T-helper 1 cell treated with Interleukin-12 subunit alpha and Interleukin-12 subunit beta and Interleukin-4 antibody, amounts not matched to agents 30 μg/mL and 1 μg/mL, for 36 hours (primary cell): ENCODE measurements around the gene AKAP14.
"Not testable (repeated sequence)": the region's sequence is repeated elsewhere in the genome, so short reads cannot be mapped to it uniquely, and the experiment has no call there.

Experiments used
- H3K27ac Mint-ChIP-seq: one replicate; pipeline ENCODE4 v1.8.0; 2021; ENCODE audit warnings: mild to moderate bottlenecking, mixed read lengths
- H3K27me3 Mint-ChIP-seq: one replicate; pipeline ENCODE4 v1.8.0; 2021; ENCODE audit warnings: low read depth, mixed read lengths
- H3K36me3 Mint-ChIP-seq: one replicate; pipeline ENCODE4 v1.8.0; 2021; ENCODE audit warnings: low read depth, mixed read lengths
- H3K4me1 Mint-ChIP-seq: one replicate; pipeline ENCODE4 v1.8.0; 2021; ENCODE audit warnings: low read depth, mixed read lengths
- H3K4me3 Mint-ChIP-seq: one replicate; pipeline ENCODE4 v1.8.0; 2021; ENCODE audit warnings: mild to moderate bottlenecking, moderate library complexity, mixed read lengths
- H3K9me3 Mint-ChIP-seq: one replicate; pipeline ENCODE4 v1.8.0; 2021; ENCODE audit warnings: mixed read lengths

The AKAP14 gene

DNA sequence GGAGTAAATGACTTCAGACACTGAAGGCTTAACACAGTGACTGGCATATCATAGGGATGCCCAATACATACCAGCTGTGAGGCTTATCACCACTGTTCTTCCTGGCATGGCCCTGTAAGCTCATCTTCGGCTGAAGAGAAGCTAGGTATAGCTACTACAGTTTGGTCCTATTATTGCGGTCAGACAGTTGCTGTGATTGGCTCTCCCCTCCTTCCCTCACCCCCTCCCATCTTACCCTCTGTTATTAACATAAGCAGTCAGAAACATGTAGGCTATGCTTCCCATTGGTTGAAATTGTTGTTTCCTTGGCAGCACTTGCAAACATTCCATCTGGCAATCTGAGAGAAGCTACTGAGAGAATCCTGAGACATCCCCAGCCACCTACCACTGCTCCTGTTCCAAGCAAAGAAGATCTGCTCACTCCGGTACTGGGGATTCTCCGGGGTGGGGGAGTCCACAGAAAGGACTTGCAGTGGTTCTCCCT is at the start of gene AKAP14:
Gene AKAP14, plus strand, starts transcription at position 51 of the 484 bp plus-strand sequence. CDS start 7,331 bp downstream, outside the sequence.
- H3K36me3 Mint-ChIP-seq, result no peaks in the 10 kb centered on the region
- no peaks in the 10 kb centered on the region for H3K4me1 Mint-ChIP-seq
- no peak within 1 kb of the TSS for H3K4me3 Mint-ChIP-seq
- no peaks in the 10 kb centered on the region for H3K27me3 Mint-ChIP-seq
- no peak within 1 kb of the TSS for H3K27ac Mint-ChIP-seq
- H3K9me3 Mint-ChIP-seq, result no peaks in the 10 kb centered on the region

GRCh38 chrX:119852382-119853353 is 43.0 kb upstream of the AKAP14 start, which contains the start of gene UPF3B:
Gene UPF3B (minus strand): TSS chrX:119852963. CDS start chrX:119852928, 35 bp downstream.
- Mint-ChIP-seq H3K27ac (peak within 1 kb of the TSS; percentile 99), H3K4me3 (peak within 1 kb of the TSS; percentile 99), H3K36me3 (peaks cover 5% of the 10 kb centered on the region), H3K9me3 (no peaks in the 10 kb centered on the region), H3K4me1 (peaks cover 16% of the 10 kb centered on the region), H3K27me3 (no peaks in the 10 kb centered on the region)

DNA sequence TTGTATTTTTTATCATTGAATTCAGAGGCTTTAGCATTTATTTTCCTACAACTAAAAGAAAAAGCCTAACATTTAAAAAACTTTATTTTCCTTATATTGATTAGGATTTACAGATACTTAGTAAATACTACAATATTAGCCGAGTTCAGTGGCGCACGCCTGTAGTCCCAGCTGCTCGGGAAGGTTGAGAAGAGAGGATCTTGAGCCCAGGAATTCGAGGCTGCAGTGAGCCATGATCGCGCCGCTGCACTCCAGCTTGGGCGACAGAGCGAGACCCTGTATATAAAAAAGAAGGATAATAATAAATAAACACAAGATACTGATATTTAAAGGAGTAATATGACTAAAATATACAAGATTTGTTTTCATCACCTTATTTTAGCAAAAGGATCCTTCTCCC is 42.2 kb upstream of the AKAP14 start:
- Mint-ChIP-seq H3K4me1 (peaks cover 18% of the 10 kb centered on the region), H3K4me3 (peak overlapping the region; percentile 99), H3K36me3 (peaks cover 5% of the 10 kb centered on the region), H3K27me3 (no peaks in the 10 kb centered on the region), H3K9me3 (no peaks in the 10 kb centered on the region), H3K27ac (peak overlapping the region; percentile 99)

DNA sequence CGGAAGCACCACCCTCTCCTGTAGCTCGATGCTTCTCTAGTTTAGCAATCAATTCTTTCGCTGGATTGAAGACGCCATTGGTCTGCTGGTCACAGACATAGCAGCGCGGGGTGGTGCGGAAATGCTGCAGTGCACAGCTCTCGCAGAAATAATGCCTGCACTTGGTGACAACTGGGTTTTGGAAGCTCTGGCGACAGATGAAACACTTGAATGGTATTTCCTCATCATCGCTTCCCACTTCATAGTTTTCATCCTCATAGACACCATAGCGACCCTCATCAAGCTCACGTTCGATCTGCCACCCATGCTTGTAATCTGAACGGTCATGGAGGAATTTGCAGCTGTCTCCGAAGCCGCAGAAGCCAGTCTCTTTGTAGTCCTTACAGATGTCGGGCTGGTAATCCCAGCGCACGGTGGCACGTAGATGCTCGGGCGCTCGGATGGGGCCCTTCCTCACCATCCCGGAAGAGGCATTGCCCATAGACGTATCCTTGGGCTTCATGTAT is 25.0 kb upstream of the AKAP14 start:
- no peaks in the 10 kb centered on the region for H3K27me3 Mint-ChIP-seq

DNA sequence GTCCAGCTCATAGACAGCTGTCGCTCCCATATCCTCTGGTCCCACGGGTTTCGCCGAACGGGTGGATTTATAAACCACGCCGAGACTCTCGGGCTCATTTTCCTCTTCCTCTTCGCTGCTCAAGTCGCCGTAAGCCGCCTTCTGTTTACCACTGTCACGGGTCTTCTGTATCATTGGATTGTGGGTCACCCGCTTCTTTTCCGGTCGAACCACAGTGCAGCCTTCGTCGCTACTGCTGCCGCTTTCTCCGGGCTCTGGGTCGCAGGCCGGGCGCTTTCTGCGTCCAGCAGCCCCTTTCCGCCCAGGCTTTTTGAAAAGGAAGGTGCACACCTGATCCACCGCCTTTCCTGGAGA is 24.5 kb upstream of the AKAP14 start:
- Mint-ChIP-seq H3K4me3 (peak overlapping the region; percentile 98), H3K9me3 (no peaks in the 10 kb centered on the region), H3K27ac (peak overlapping the region; percentile 99), H3K4me1 (peaks cover 4% of the 10 kb centered on the region), H3K36me3 (peaks cover 7% of the 10 kb centered on the region), H3K27me3 (no peaks in the 10 kb centered on the region)

More for the DNA sequence above, 25.0 kb upstream of the AKAP14 start:
- Mint-ChIP-seq H3K27ac (peak overlapping the region; percentile 99), H3K4me3 (peak overlapping the region; percentile 98), H3K4me1 (peaks cover 4% of the 10 kb centered on the region), H3K36me3 (peaks cover 7% of the 10 kb centered on the region), H3K9me3 (no peaks in the 10 kb centered on the region)

DNA sequence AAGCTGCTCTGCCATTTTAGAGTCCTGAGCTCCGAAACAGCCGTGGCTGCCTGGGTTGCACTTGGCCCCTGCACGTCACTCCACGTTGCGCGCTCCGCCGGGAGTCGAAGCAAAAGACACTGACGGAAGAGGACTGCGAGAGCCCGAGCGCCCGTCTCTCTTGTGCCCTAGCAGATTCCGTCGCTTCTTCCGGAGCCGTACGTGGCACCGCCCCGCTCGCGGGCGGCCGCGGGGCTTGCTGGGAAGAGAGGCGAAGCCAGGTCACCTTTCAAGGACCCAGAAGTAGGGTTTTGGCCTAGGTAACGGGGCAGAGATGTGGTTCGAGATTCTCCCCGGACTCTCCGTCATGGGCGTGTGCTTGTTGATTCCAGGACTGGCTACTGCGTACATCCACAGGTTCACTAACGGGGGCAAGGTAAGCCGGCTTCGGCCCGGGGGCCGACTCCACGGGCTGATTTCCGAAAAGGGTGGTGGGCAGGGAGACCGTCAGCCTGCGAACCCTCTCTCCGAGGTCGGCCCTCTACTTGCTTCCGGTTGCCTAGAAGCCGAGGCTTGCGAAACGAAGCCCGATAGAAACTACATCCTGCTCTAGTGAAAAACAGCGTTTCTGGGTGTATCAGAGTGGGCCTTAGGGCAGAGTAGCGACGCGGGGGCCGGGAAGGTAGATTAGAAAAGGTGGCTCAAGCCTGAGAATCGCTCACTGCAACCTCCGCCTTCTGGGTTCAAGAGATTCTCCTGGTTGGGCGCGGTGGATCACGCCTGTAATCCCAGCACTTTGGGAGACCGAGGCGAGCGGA is 23.9 kb upstream of the AKAP14 start, which contains the start of the genes NDUFA1 and RNF113A:
Gene NDUFA1, plus strand, starts transcription at position 234 of the 797 bp plus-strand sequence. Its CDS starts 80 bp downstream, at position 314.
Gene RNF113A, minus strand, starts transcription at position 135 of the 797 bp plus-strand sequence. Its CDS starts 120 bp downstream, at position 15.
- Mint-ChIP-seq H3K4me3 (peak within 1 kb of the TSS; percentile 98), H3K27ac (peak within 1 kb of the TSS; percentile 99), H3K36me3 (peaks cover 7% of the 10 kb centered on the region), H3K27me3 (no peaks in the 10 kb centered on the region), H3K9me3 (no peaks in the 10 kb centered on the region), H3K4me1 (peaks cover 4% of the 10 kb centered on the region)

GRCh38 chrX:119878740-119879139 is 17.0 kb upstream of the AKAP14 start:
- no peaks in the 10 kb centered on the region for H3K27me3 Mint-ChIP-seq
- H3K9me3 Mint-ChIP-seq, result no peaks in the 10 kb centered on the region
- peaks cover 7% of the 10 kb centered on the region for H3K36me3 Mint-ChIP-seq
- no peak overlapping the region for H3K4me3 Mint-ChIP-seq
- H3K4me1 Mint-ChIP-seq, result peaks cover 12% of the 10 kb centered on the region
- H3K27ac Mint-ChIP-seq, result no peak overlapping the region

GRCh38 chrX:119880076-119880475 is 15.6 kb upstream of the AKAP14 start:
- H3K36me3 Mint-ChIP-seq, result peaks cover 7% of the 10 kb centered on the region
- H3K27me3 Mint-ChIP-seq, result no peaks in the 10 kb centered on the region
- H3K27ac Mint-ChIP-seq, result no peak overlapping the region
- no peak overlapping the region for H3K4me3 Mint-ChIP-seq
- peaks cover 12% of the 10 kb centered on the region for H3K4me1 Mint-ChIP-seq
- no peaks in the 10 kb centered on the region for H3K9me3 Mint-ChIP-seq

DNA sequence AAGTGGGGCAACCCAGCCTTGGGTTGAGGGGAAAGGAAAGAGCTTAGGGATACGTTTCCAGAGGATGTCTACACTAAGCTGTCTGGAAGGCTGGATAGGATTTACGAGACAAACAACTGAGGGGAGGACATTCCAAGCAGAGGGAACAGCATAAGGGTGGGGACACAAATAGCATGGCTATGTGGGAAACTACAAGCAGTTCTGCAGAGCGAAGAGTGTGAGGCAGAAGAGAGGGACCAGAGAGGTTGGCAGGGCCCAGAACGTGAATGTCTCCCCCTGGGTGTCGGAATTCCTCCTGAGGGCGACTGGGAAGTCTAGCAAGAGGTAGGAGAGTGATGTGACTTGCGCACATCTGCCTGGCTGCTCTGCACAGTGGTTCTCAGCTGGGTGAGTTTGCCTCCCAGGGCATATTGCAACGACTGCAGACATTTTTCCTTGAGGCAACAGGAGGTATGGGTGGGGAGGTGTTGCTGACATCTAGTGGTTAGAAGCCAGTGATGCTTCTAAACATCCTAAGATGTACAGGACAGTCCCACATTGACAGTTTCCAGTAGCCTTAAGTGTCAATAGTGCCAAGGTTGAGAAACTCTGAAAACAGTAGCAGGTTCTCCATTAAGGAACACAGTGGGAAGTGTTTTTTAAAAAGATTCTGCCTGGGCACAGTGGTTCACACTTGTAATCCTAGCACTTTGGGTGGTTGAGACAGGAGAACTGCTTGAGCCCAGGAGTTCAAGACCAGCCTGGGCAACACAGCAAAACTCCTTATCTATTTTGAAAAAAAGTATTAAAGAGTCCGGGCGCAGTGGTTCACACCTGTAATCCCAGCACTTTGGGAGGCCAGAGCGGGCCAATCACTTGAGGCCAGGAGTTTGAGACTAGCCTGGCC is 14.9 kb upstream of the AKAP14 start:
- Mint-ChIP-seq H3K36me3 (peaks cover 7% of the 10 kb centered on the region), H3K4me1 (peaks cover 12% of the 10 kb centered on the region), H3K4me3 (no peak overlapping the region), H3K27me3 (no peaks in the 10 kb centered on the region), H3K9me3 (no peaks in the 10 kb centered on the region), H3K27ac (peak overlapping the region; percentile 31)

DNA sequence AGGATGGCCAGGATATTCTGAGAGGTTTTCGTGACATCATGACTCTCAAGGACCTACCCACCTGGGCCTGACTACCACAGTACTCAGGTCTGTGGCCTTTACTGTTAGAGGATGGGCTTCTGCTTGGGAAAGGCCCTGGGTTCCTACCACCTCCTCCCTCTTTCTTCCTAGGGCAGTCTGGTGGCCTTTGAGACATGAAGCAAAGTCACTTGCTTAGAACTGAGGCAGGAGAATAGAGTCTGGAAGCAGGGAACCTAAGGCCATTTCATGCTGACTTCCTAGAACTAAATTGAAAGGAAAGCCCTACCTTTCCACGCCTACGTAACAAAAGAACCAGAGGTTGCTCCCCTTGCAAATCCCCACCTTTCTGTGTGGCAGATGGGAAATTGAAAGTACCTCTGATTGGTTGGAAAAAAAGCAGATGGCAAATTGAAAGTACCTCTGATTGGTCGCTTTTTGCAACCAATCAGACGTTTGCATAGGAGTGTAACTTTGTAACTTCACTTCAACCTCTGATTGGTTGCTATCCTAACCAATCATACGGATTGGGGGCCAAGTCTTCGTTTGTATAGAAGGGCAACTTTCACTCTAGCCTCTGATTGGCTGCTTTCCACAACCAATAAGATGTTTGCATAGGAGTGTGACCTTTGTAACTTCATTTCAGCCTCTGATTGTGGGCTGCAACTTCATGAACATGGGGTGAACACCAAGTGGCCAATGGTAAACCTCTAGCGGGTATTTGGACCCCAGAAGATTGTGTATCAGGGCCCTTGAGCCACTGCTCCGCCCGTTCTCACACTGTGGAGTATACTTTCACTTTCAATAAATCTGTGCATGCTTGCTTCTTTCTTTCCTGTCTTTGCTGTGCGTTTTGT is 9.9 kb upstream of the AKAP14 start:
- no peak overlapping the region for H3K27ac Mint-ChIP-seq

DNA sequence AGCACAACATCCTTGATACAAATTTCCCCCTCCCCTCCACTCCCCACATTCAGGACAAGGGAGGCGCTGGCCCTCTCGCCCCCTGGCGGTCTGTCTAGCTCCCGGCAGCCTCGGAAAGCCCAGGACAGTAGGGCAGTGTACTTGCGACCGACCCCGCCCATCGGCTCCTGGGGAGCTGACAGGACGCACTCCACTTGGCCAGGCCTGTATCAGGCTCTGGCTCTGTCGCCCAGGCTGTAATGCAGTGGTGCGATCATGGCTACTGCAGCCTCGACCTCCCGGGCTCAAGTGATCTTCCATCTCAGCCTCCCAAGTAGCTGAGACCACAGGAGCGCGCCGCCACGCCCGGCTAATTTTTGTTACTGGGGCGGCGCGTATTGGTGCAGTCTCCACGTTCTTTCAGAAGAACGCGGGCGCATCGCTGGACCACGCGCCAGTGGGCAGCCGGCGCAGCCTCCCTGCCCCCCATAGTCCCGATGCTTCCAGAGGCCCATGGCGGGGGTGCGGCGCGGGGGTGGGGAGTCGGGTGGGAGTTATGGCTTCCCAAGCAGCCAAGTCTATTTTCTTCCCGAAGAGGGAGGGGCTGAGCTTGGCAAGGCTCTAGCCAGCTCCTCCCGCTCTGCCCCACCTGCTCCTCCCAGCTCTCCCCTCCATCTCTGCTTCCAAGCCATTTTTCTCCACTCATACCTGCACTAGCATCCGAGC is 7.8 kb upstream of the AKAP14 start:
- Mint-ChIP-seq H3K9me3 (no peaks in the 10 kb centered on the region), H3K27ac (no peak overlapping the region), H3K4me3 (no peak overlapping the region), H3K27me3 (no peaks in the 10 kb centered on the region), H3K4me1 (peaks cover 6% of the 10 kb centered on the region), H3K36me3 (no peaks in the 10 kb centered on the region)

More for the DNA sequence above, 9.9 kb upstream of the AKAP14 start:
- no peaks in the 10 kb centered on the region for H3K9me3 Mint-ChIP-seq
- H3K4me1 Mint-ChIP-seq, result peaks cover 6% of the 10 kb centered on the region
- no peaks in the 10 kb centered on the region for H3K27me3 Mint-ChIP-seq
- no peaks in the 10 kb centered on the region for H3K36me3 Mint-ChIP-seq
- no peak overlapping the region for H3K4me3 Mint-ChIP-seq

GRCh38 chrX:119890626-119891025 is 5.1 kb upstream of the AKAP14 start:
- not testable (repeated sequence) for H3K9me3 Mint-ChIP-seq, H3K27ac Mint-ChIP-seq, H3K4me1 Mint-ChIP-seq, H3K27me3 Mint-ChIP-seq, H3K4me3 Mint-ChIP-seq, H3K36me3 Mint-ChIP-seq
